SK-N-SH (cell line): ENCODE results near the gene CNPY2. TPM values are rescaled to one million over a fixed set of nuclear protein-coding genes. Genes with fewer than 3 reads are reported as not detected.

Source experiments
- CTCF ChIA-PET: fragments of 300-600, 350-600 bp; formaldehyde crosslinking; extraction: SDS; loops from one replicate; lab custom pipeline; 2021; lab: Yijun Ruan, JAX
- POLR2A ChIA-PET: fragments of 350-600 bp; sonication (Branson Sonifier 250); formaldehyde crosslinking; extraction: SDS; loops from one replicate; lab custom pipeline; 2020; ENCODE audit warnings: antibody characterized with exemption, inconsistent platforms; lab: Yijun Ruan, JAX
- DNase-seq: peaks from one replicate; pipeline ENCODE4 v3.0.0; 2012
- H2AFZ ChIP-seq: fragments of 200-600 bp; sonication (generic); 2 replicates; pipeline ENCODE4 v1.8.1; 2016; ENCODE audit warnings: antibody characterized with exemption, mild to moderate bottlenecking, low read depth
- H3F3A ChIP-seq: fragments of 200-600 bp; sonication (generic); replicated peaks from 2 replicates; pipeline ENCODE3; 2016; ENCODE audit warnings: antibody characterized with exemption, mild to moderate bottlenecking; ENCODE audit not compliant: insufficient read depth
- H3K27ac ChIP-seq, 2 experiments: fragments of 200-500 bp in 1 of 2; fragments of 200-600 bp in 1 of 2; sonication (Bioruptor generic) in 1 of 2; sonication (generic), shearing (Covaris generic) in 1 of 2; 2 replicates each; pipeline versions ENCODE4 v1.5.1 to v1.6.1; 2014 to 2016; ENCODE audit warnings: low read depth in 2 of 2, inconsistent platforms in 1 of 2, low read length in 1 of 2, mild to moderate bottlenecking in 1 of 2, mixed read lengths in 1 of 2
- H3K27me3 ChIP-seq: fragments of 200-600 bp; sonication (generic), shearing (Covaris generic); 2 replicates; pipeline ENCODE4 v1.6.1; 2016; ENCODE audit warnings: mixed run types; ENCODE audit not compliant: insufficient read depth
- H3K36me3 ChIP-seq, 2 experiments: fragments of 200-500 bp in 1 of 2; fragments of 200-600 bp in 1 of 2; sonication (Bioruptor generic) in 1 of 2; sonication (generic) in 1 of 2; replicated peaks in 1 of 2; 2 replicates each; pipeline versions ENCODE3 to v1.5.1; 2014 to 2016; ENCODE audit warnings: low read length in 1 of 2, mild to moderate bottlenecking in 1 of 2; ENCODE audit not compliant: insufficient read depth in 2 of 2, control insufficient read depth in 1 of 2
- H3K4me1 ChIP-seq, 2 experiments: fragments of 200-500 bp in 1 of 2; fragments of 200-600 bp in 1 of 2; sonication (Bioruptor generic) in 1 of 2; sonication (generic), shearing (Covaris generic) in 1 of 2; 2 replicates each; pipeline versions ENCODE4 v1.5.1 to v1.6.1; 2014 to 2016; ENCODE audit warnings: low read depth in 1 of 2, low read length in 1 of 2, mixed run types in 1 of 2; ENCODE audit not compliant: insufficient read depth in 2 of 2, control insufficient read depth in 1 of 2
- H3K4me2 ChIP-seq: fragments of 200-600 bp; sonication (generic), shearing (Covaris generic); 2 replicates; pipeline ENCODE4 v1.6.1; 2017; ENCODE audit warnings: mixed run types
- H3K4me3 ChIP-seq, 2 experiments: fragments of 200-500 bp in 1 of 2; fragments of 200-600 bp in 1 of 2; sonication (Bioruptor generic) in 1 of 2; sonication (generic), shearing (Covaris generic) in 1 of 2; 2 replicates each; pipeline versions ENCODE4 v1.5.1 to v1.8.1; 2014 to 2016; ENCODE audit warnings: low read depth in 2 of 2, inconsistent platforms in 1 of 2, low read length in 1 of 2, mild to moderate bottlenecking in 1 of 2, mixed read lengths in 1 of 2, moderate library complexity in 1 of 2
- H3K79me2 ChIP-seq: fragments of 200-600 bp; sonication (generic); 2 replicates; pipeline ENCODE4 v1.8.1; 2017; ENCODE audit warnings: mild to moderate bottlenecking; ENCODE audit not compliant: insufficient read depth
- H3K9ac ChIP-seq: fragments of 200-600 bp; sonication (generic); 2 replicates; pipeline ENCODE4 v1.6.1; 2017; ENCODE audit warnings: mixed run types
- H3K9me2 ChIP-seq: fragments of 200-600 bp; sonication (generic); 2 replicates; pipeline ENCODE4 v1.6.1; 2017; ENCODE audit warnings: mixed run types
- H3K9me3 ChIP-seq: fragments of 200-600 bp; sonication (generic); 2 replicates; pipeline ENCODE4 v1.6.1; 2017; ENCODE audit warnings: mixed run types, mild to moderate bottlenecking, moderate library complexity
- H4K20me1 ChIP-seq: fragments of 200-600 bp; sonication (generic); 2 replicates; pipeline ENCODE4 v1.6.1; 2017; ENCODE audit warnings: mild to moderate bottlenecking, mixed run types; ENCODE audit not compliant: insufficient read depth
- CHD2 ChIP-seq: fragments of 150-350 bp; IDR thresholded peaks from 2 replicates; pipeline ENCODE4 v1.6.1; 2018; ENCODE audit warnings: low read length; ENCODE audit not compliant: partially characterized antibody
- ELF1 ChIP-seq: IDR thresholded peaks from 2 replicates; pipeline ENCODE4 v1.4.0; 2012
- EP300 ChIP-seq, 2 experiments: IDR thresholded peaks; 2 replicates each; pipeline versions ENCODE4 v1.4.0 to v1.6.1; 2012; ENCODE audit warnings: borderline replicate concordance in 1 of 2, low read depth in 1 of 2, low read length in 1 of 2
- JUND ChIP-seq: IDR thresholded peaks from 2 replicates; pipeline ENCODE4 v1.4.0; 2012
- MAX ChIP-seq: IDR thresholded peaks from 2 replicates; pipeline ENCODE4 v1.4.0; 2012; ENCODE audit warnings: low read depth
- MEF2A ChIP-seq: IDR thresholded peaks from 2 replicates; pipeline ENCODE4 v1.4.0; 2012; ENCODE audit warnings: low read depth, borderline replicate concordance
- MXI1 ChIP-seq: IDR thresholded peaks from 2 replicates; pipeline ENCODE4 v1.6.1; 2012; ENCODE audit warnings: mild to moderate bottlenecking, low read depth, low read length, improper control_type of control experiment
- NFIC ChIP-seq: IDR thresholded peaks from 2 replicates; pipeline ENCODE4 v1.4.0; 2012; ENCODE audit warnings: borderline replicate concordance
- PBX3 ChIP-seq: IDR thresholded peaks from 2 replicates; pipeline ENCODE4; 2012
- POLR2AphosphoS5 ChIP-seq: IDR thresholded peaks from 2 replicates; pipeline ENCODE4 v1.6.1; 2012; ENCODE audit warnings: low read depth, low read length
- RAD21 ChIP-seq: IDR thresholded peaks from 2 replicates; pipeline ENCODE4 v1.6.1; 2012; ENCODE audit warnings: mild to moderate bottlenecking, low read length
- RXRA ChIP-seq: IDR thresholded peaks from 2 replicates; pipeline ENCODE4 v1.4.0; 2012; ENCODE audit warnings: low read depth, mild to moderate bottlenecking, borderline replicate concordance
- SMC3 ChIP-seq: IDR thresholded peaks from 2 replicates; pipeline ENCODE4 v1.6.1; 2012; ENCODE audit warnings: low read depth, low read length, improper control_type of control experiment
- TAF1 ChIP-seq: IDR thresholded peaks from 2 replicates; pipeline ENCODE4 v1.6.1; 2012; ENCODE audit warnings: low read depth, mild to moderate bottlenecking, low read length, moderate library complexity, borderline replicate concordance
- TCF12 ChIP-seq: IDR thresholded peaks from 2 replicates; pipeline ENCODE4 v1.4.0; 2012
- TEAD4 ChIP-seq: IDR thresholded peaks from 2 replicates; pipeline ENCODE4 v1.4.0; 2012; ENCODE audit warnings: mild to moderate bottlenecking, borderline replicate concordance; ENCODE audit not compliant: insufficient read depth
- ZBTB33 ChIP-seq: IDR thresholded peaks from 2 replicates; pipeline ENCODE4 v1.4.0; 2012; ENCODE audit warnings: low read depth, borderline replicate concordance
- WGBS: methylation state at CpG from one replicate; pipeline ENCODE4 v1.1.6; 2017; ENCODE audit warnings: low lambda C conversion rate; 5-methylcytosine and 5-hydroxymethylcytosine counted together
- polyA plus RNA-seq, 3 experiments: library from polyadenylated mRNA; depleted of rRNA; stranded (reverse); fragments of >200 nt; gene quantifications; 2 replicates each; pipeline ENCODE4 v1.2.3, GENCODE V29; 2012

Gene CNPY2
- polyA plus RNA-seq, 1 of the 3 experiments (the other 2 are of a cell fraction): 191 TPM

GRCh38 chr12:56333679-56334489, 18.1 kb upstream of the CNPY2 start, which contains the start of gene PAN2 (continued):
- TF ChIP-seq TAF1: peak; percentile 72; the same call in 1 of the 2 replicates
- TF ChIP-seq, all 33 proteins: peak for 14

- Histone ChIP-seq H3K27me3 (no peaks in the 10 kb centered on the region), H3K4me2 (peak overlapping the region; percentile 87), H3K9me2 (no peaks in the 10 kb centered on the region), H4K20me1 (no peaks in the 10 kb centered on the region), H3K27ac (peak overlapping the region; percentile 84 to 97), H3K9me3 (no peaks in the 10 kb centered on the region), H3K9ac (peak overlapping the region; percentile 87), H3K36me3 (no peaks in the 10 kb centered on the region), H2AFZ (peak overlapping the region; percentile 85), H3K4me3 (peak overlapping the region; percentile 61 to 73), H3F3A (peaks cover 5% of the 10 kb centered on the region), H3K79me2 (peaks cover 4% of the 10 kb centered on the region; the same call in 1 of the 2 replicates), H3K4me1 (peaks cover 4 to 8% of the 10 kb centered on the region in 2 experiments; a peak in 1 of 4 replicates)
- TF ChIP-seq TEAD4: no peak
- TF ChIP-seq ELF1: no peak
- no peak; the same call in 1 of the 2 replicates for TF ChIP-seq POLR2AphosphoS5
- no peak for TF ChIP-seq CHD2
- TF ChIP-seq EP300 (IDR thresholded peaks at IDR 0.05; ENCODE audit: borderline replicate concordance in 1 of 2, low read depth in 1 of 2, low read length in 1 of 2): no peak
- TF ChIP-seq RXRA: no peak
- no peak for TF ChIP-seq NFIC
- TF ChIP-seq MXI1: no peak
- no peak for TF ChIP-seq TAF1
- no peak for TF ChIP-seq JUND
- TF ChIP-seq MAX: no peak
- 16% methylated on average over 8 of the region's 8 CpGs for WGBS
- DNase-seq: peak; percentile 52
- ChIA-PET CTCF (interaction anchor here (0.7 to 2.2 kb wide), 5 partner anchors 8 to 215 kb away, joined by 3 to 17 read pairs (median 3); partner anchors contain the start of gene ZC3H10), POLR2A (interaction anchor here (0.8 to 3.1 kb wide), 7 partner anchors 9 to 131 kb away, joined by 3 to 26 read pairs (median 6); partner anchors contain the start of genes CNPY2, STAT2 and TIMELESS)
Measured at GRCh38 chr12:56333197-56333678, 17.4 kb upstream of the CNPY2 start.

- no peak for DNase-seq
- CTCF ChIA-PET: interaction anchor here (0.6 to 2.2 kb wide), 5 partner anchors 12 to 131 kb away, joined by 3 to 17 read pairs (median 3); partner anchors contain the start of genes CNPY2 and RNF41
- no peaks in the 10 kb centered on the region for H3K9me3 ChIP-seq
- TF ChIP-seq ZBTB33 (no peak), SMC3 (no peak), TAF1 (no peak), MEF2A (no peak), EP300 (IDR thresholded peaks at IDR 0.05; ENCODE audit: borderline replicate concordance in 1 of 2, low read depth in 1 of 2, low read length in 1 of 2) (no peak), CHD2 (no peak), JUND (no peak), PBX3 (no peak), MAX (no peak), TCF12 (no peak), ELF1 (no peak), RAD21 (no peak)
- TF ChIP-seq, all 33 proteins: peak for 0
- Histone ChIP-seq H2AFZ (peak overlapping the region; percentile 85; the same call in 1 of the 2 replicates), H3F3A (peaks cover 5% of the 10 kb centered on the region), H3K9ac (peak overlapping the region; percentile 87), H3K4me2 (peak overlapping the region; percentile 87), H3K27me3 (no peaks in the 10 kb centered on the region), H3K4me1 (peaks cover 4 to 8% of the 10 kb centered on the region in 2 experiments; a peak in 1 of 4 replicates), H3K9me2 (no peaks in the 10 kb centered on the region), H3K4me3 (peak overlapping the region; percentile 61 to 73), H4K20me1 (no peaks in the 10 kb centered on the region), H3K36me3 (peaks cover 0 to 2% of the 10 kb centered on the region in 2 experiments), H3K27ac (peak overlapping the region; percentile 84 to 97; a peak in 3 of 4 replicates), H3K79me2 (peaks cover 4% of the 10 kb centered on the region; the same call in 1 of the 2 replicates)
- 85% methylated on average over 11 of the region's 11 CpGs for WGBS
- POLR2A ChIA-PET: interaction anchor here (0.6 to 3.1 kb wide), 9 partner anchors 8 to 155 kb away, joined by 3 to 26 read pairs (median 6); partner anchors contain the start of genes CNPY2, GLS2, STAT2 and TIMELESS
Measured at GRCh38 chr12:56332512-56333196, 16.9 kb upstream of the CNPY2 start.
